SJSA1 (cell line): Measurements from ENCODE around the gene ALPK1. TPM values are rescaled to one million over a fixed set of nuclear protein-coding genes. Genes with fewer than 3 reads are reported as not detected.

Experiments
- DNase-seq, 2 experiments: peaks; one replicate each; pipeline ENCODE4 v3.0.0-alpha.2; 2015 to 2020; ENCODE audit warnings: low spot score in 2 of 2, low read depth in 1 of 2
- H3K27ac ChIP-seq: fragments of 250-450 bp; sonication (Bioruptor Pico); 2 replicates; pipeline ENCODE4 v1.5.1; 2020; ENCODE audit warnings: mild to moderate bottlenecking, moderate library complexity
- H3K27me3 ChIP-seq: fragments of 250-450 bp; sonication (Bioruptor Pico); replicated peaks from 2 replicates; pipeline ENCODE4 v1.5.1; 2020; ENCODE audit warnings: mild to moderate bottlenecking, moderate library complexity
- H3K36me3 ChIP-seq: fragments of 250-450 bp; sonication (Bioruptor Pico); 2 replicates; pipeline ENCODE4 v1.5.1; 2020; ENCODE audit warnings: mild to moderate bottlenecking
- H3K4me1 ChIP-seq: fragments of 250-450 bp; sonication (Bioruptor Pico); replicated peaks from 2 replicates; pipeline ENCODE4 v1.6.1; 2021; ENCODE audit warnings: mild to moderate bottlenecking
- H3K4me3 ChIP-seq: fragments of 250-450 bp; sonication (Bioruptor Pico); 2 replicates; pipeline ENCODE4 v1.5.1; 2020; ENCODE audit warnings: mild to moderate bottlenecking
- H3K9me3 ChIP-seq: fragments of 250-450 bp; sonication (Bioruptor Pico); replicated peaks from 2 replicates; pipeline ENCODE4 v1.5.1; 2020; ENCODE audit warnings: mild to moderate bottlenecking
- total RNA-seq: library from RNA; depleted of rRNA; stranded (reverse); fragments of >200 nt; shearing (Covaris generic); gene quantifications from 2 replicates; pipeline ENCODE4 v1.2.3, GENCODE V29; 2014; rRNA removed

Gene ALPK1
- 7.0 and 9.6 TPM in 2 replicates for total RNA-seq

DNA sequence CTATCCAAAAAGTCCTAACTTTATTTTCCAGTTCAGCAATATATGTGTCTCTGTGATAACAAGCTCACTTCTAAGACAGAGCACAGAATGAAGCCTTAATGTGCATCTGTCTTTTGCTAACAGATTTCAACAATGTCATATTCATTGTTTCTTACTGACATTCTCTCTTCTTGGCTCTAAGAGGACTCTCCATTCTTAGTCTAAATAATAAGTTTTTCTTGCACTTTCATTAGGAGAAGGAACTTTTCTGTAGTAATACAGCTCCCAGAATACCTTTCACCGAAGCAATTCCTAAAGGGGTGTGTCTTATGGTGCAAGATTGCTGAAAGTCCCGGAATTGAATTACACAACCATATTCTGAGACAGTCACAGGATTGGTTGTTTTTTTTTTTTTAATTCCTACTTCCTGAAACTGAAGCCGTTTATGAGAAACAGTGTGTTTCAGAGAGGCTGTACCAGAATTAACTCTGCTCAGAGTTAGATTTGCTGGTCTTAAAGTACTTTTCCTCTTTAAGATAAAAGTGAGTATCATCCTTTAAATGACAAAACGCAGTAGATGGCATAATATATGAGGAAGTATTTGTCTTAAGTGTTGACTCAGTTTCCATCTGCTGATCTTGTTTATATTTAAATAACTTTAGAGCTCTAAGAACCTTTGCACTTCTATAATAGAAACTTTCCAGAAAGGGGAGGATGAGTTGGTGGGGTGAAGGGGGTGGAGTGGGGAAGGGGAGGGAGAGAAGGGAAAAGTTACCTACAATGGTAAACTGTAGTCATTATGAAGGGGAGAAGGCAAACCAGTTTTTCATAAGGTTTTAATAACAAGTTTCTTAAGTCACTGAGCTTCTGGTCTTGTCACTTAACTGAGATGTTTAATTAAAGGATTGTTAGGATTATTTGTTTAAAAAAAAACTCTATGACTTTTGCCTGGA is at the start of gene ALPK1:
Gene ALPK1, plus strand, starts transcription at position 421 of the 932 bp plus-strand sequence.
- Histone ChIP-seq H3K4me3 (peak within 1 kb of the TSS; percentile 33), H3K4me1 (0 out of 2 replicates have a peak, but pooled peaks cover 3% of the 10 kb centered on the region), H3K27me3 (no peaks in the 10 kb centered on the region), H3K27ac (peak within 1 kb of the TSS; percentile 52), H3K9me3 (no peaks in the 10 kb centered on the region), H3K36me3 (no peaks in the 10 kb centered on the region)
- peak in 1 of 2 experiments; percentile 70 for DNase-seq

DNA sequence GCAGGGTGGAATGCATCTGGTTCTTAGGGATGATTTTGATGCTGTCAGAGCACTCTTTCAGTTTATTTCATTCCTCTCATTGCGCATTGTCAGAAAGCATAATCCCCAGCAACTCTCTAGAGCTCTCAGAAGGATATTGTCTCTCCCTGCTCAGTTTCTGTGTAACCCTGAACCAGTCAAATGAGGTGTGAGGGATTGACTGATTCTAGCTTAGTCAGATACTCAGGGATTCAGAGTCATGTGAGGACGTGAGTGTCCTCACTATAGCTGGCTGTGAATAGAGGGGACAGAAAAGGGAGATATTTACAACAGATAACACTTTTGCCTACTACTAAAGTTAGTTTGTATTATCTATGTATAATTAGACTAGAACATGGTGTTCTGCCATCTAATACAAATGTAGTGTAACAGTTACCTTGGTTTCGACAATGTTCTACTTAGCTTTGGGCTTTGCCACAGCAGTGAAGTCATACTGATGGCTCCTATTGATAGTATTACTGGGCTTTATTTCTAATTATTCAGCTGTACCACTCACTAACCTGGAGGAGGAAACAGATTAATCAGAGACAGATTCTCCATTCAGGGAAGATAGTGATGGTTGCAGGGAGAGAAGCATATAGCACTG is 46.0 kb upstream of the ALPK1 start:
- Histone ChIP-seq H3K27me3 (no peaks in the 10 kb centered on the region), H3K4me1 (no peaks in the 10 kb centered on the region), H3K4me3 (no peak overlapping the region), H3K36me3 (no peaks in the 10 kb centered on the region), H3K27ac (no peak overlapping the region), H3K9me3 (no peaks in the 10 kb centered on the region)
- no peak for DNase-seq

DNA sequence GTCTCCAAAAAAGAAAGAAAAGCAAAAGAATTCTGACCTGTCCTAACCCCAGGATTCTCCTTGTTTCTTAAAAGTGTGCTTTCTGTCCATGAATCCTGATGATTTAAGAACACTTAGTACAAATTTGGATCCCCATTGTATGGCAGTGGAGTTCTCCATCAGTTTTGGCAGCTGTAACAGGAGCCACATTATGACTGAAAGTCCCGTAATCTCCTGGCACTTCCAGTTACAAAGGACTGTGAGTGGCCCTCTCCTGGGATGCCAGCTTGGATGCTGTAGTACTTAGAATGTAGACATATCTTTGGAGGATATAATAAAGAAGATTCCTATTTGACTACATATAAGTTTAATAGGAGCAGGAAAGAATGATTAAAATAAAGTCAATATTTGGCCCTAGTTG is 44.9 kb upstream of the ALPK1 start:
- Histone ChIP-seq H3K27me3 (no peaks in the 10 kb centered on the region), H3K4me3 (no peak overlapping the region), H3K27ac (no peak overlapping the region), H3K9me3 (no peaks in the 10 kb centered on the region), H3K4me1 (no peaks in the 10 kb centered on the region), H3K36me3 (no peaks in the 10 kb centered on the region)
- no peak for DNase-seq

DNA sequence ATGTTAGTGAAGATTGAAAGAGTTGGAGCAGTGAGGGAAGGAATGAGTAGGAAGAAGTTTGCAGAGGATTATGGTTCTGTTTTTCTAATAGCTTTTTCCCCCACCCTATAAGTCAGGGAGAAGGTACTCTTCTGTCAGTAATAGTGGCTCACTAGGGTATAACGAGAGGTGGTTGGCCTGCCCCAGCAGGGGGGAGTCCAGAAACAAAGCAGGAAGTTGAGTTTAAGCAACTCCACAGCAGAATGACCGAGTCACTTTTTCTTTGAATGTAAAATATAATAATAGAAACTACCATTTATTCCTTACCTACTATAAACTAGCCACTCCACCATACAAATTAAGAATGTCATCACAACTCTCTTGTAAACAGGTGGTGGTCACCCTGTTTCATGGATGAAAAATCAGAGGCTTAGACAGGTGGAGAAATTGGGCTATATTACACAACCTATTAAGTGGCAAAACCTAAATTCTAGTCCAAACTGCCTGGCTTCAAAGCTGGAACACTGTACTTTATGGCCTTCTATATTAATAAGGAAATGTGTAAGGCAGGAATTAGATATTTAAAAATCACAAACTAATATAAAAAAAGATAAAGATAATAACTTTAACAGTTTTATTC is 43.7 kb upstream of the ALPK1 start:
- H3K4me3 ChIP-seq = no peak overlapping the region
- no peaks in the 10 kb centered on the region for H3K27me3 ChIP-seq
- H3K36me3 ChIP-seq = no peaks in the 10 kb centered on the region
- DNase-seq = no peak
- no peaks in the 10 kb centered on the region for H3K4me1 ChIP-seq
- no peak overlapping the region for H3K27ac ChIP-seq
- H3K9me3 ChIP-seq = no peaks in the 10 kb centered on the region

DNA sequence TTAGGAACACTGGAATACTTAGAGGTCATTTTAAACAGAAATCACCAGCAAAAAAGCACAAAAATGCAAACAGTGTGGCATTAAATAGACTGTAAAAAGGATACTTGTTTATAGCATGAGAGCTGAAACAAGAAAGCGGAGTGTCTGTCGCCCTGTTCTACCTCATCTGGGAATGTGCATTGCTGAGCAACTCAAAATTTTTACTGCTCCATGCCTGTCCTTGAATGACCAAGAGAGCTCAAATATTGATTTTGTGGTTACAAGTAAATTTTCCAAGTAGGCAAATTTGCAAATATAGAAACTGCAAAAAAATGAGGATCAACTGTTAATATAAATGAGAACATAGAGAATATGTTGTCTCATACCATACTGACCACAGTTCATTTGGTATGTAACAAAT is 40.1 kb upstream of the ALPK1 start:
- no peaks in the 10 kb centered on the region for H3K4me1 ChIP-seq
- no peaks in the 10 kb centered on the region for H3K9me3 ChIP-seq
- no peaks in the 10 kb centered on the region; the same call in 1 of the 2 replicates for H3K36me3 ChIP-seq
- no peak overlapping the region for H3K4me3 ChIP-seq
- DNase-seq = no peak
- H3K27me3 ChIP-seq = no peaks in the 10 kb centered on the region
- no peak overlapping the region for H3K27ac ChIP-seq

DNA sequence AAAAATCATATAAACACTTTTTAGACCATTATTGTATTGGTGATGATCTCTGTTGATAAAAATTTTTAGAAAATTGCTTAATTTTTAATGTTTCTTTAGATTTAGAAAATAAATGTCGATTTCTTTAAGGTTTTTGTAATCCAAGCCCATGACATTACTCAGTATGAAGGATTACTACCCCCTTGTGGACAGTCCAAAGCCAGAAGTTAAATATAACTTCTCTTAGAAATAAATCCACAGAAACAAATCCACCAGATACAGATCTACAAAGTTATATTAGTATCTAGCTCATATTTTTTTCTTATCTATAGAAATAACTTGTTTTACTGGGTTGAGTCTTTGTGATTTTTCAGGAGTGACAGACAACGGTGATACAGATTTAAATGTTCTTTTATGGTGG is 30.3 kb upstream of the ALPK1 start:
- H3K9me3 ChIP-seq = no peaks in the 10 kb centered on the region
- no peak for DNase-seq
- H3K4me1 ChIP-seq = peaks cover 15% of the 10 kb centered on the region
- H3K27me3 ChIP-seq = no peaks in the 10 kb centered on the region
- H3K27ac ChIP-seq = no peak overlapping the region
- no peak overlapping the region for H3K4me3 ChIP-seq
- peaks cover 13% of the 10 kb centered on the region for H3K36me3 ChIP-seq

DNA sequence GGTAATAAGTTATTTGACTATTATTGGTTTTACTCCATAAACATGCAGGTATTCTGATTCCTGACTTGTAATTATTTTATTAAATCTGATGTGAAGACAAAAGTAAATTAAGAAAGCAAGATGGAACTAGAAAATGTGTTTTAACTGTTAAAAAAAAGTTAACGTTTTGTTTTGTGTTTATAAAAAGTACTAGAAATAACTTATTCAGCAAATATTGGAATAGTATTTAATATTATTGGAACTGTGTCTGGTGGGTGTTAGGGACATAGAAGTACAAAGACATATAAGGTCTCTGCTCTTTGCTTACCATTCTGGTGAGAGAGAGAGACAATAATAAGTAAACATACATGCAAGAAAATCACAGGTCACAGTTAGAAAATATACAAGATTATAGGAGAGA is 27.1 kb upstream of the ALPK1 start:
- H3K27ac ChIP-seq = peak overlapping the region; percentile 48

DNA sequence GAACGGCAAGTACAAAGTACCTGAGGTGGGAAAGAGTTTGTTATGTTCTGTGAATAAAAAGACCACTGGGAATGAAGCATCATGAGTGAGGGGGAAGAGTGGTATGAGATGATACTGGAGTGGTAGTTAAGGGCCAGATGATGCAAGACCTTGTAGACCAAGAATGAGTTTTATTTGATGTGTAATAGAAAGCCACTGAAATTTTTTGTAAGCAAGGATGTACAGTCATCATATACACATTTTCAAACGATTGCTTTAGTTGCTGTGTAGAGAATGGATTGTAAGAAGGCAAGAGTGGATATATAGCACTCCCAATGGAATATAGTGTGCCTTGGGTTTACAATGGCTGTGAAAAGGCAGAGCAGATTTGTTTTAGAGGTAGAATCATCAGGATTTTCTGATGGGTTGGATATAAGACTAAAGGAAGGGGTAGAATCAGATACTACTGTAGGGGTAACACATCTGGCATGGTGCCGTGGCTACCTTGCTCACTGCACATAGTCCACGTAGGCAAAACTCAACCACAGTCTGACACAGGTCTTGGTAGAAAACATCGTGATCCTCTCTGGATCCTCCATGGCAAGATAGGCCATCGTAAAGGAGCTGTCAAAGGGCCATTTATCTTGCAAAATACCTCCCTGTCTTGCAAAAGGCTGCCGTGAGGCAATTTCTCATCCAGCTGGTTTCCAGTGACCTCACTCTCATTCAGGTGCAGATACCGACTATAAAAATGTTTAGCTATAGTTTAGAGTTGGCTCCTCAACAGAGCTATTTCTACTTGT is 26.3 kb upstream of the ALPK1 start:
- Histone ChIP-seq H3K4me3 (no peak overlapping the region), H3K27ac (peak overlapping the region; percentile 48), H3K4me1 (peaks cover 33% of the 10 kb centered on the region), H3K9me3 (no peaks in the 10 kb centered on the region), H3K36me3 (peaks cover 24% of the 10 kb centered on the region), H3K27me3 (no peaks in the 10 kb centered on the region)
- peak in 1 of 2 experiments; percentile 28 for DNase-seq

More for the DNA sequence above, 27.1 kb upstream of the ALPK1 start:
- DNase-seq = no peak
- peaks cover 21% of the 10 kb centered on the region for H3K36me3 ChIP-seq
- H3K4me1 ChIP-seq = peaks cover 33% of the 10 kb centered on the region
- H3K9me3 ChIP-seq = no peaks in the 10 kb centered on the region
- H3K4me3 ChIP-seq = no peak overlapping the region
- no peaks in the 10 kb centered on the region for H3K27me3 ChIP-seq

DNA sequence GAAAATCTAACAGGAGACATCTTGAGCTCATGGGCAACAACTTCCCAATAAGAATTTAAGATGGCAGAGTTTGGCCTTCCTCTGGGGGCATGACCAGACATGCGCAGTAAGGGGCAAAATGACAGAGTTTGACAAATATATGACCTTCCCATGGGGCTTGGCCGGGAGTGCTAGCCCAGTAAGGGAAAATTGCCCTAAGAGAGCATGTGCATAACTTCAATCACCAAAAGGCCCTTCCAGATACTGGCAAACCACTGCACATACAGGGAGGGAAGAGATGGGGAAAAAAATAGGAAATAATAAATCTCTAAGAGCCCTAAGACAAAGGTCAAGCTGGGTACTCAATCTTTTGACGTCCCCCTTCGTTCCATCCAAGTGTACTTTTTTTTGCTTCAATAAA is 24.9 kb upstream of the ALPK1 start:
- Histone ChIP-seq H3K4me3 (no peak overlapping the region), H3K27ac (no peak overlapping the region; the same call in 1 of the 2 replicates), H3K9me3 (no peaks in the 10 kb centered on the region), H3K4me1 (peaks cover 33% of the 10 kb centered on the region), H3K27me3 (no peaks in the 10 kb centered on the region), H3K36me3 (peaks cover 34% of the 10 kb centered on the region)
- no peak for DNase-seq

DNA sequence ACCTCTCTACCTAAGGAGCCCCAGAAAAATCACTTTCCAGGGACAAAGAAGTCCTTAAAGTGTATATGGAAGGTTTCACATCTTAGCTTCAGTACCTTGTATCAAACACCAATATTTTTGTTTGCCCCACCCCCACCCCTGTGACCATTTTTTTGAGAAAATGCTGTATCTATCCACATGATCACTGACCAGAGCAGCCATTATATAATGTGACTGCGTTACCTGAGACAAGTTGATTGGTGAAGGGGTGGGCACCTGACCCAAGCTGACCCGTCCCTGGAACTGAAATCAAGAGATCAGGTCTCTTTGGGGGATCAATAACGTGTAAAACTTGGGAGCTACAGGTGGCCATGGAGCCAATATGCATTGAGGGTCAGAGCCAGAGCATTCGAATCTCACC is 22.2 kb upstream of the ALPK1 start:
- Histone ChIP-seq H3K27ac (no peak overlapping the region), H3K4me1 (peaks cover 43% of the 10 kb centered on the region), H3K4me3 (no peak overlapping the region), H3K27me3 (no peaks in the 10 kb centered on the region), H3K9me3 (no peaks in the 10 kb centered on the region), H3K36me3 (peaks cover 39% of the 10 kb centered on the region)
- DNase-seq = no peak

DNA sequence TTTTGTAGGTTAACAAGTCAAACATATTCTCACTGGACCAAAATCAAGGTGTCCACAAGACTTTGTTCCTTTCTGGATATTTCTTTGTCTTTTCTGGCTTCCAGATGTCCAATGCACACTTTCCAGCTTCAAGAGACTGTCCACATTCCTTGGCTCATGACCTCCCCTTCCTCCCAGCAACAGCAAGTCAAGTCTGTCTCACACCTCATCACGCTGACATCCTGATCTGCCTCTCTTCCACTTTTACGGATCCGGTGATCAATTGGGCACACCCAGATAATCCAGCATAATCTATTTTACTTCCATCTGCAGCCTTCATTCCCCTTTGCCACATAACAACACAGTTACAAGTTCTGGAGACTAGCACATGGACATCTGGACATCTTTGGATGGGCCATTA is 21.1 kb upstream of the ALPK1 start:
- Histone ChIP-seq H3K27me3 (no peaks in the 10 kb centered on the region), H3K27ac (no peak overlapping the region), H3K4me3 (no peak overlapping the region), H3K36me3 (peaks cover 42% of the 10 kb centered on the region), H3K4me1 (peaks cover 35% of the 10 kb centered on the region), H3K9me3 (no peaks in the 10 kb centered on the region)
- DNase-seq = no peak

DNA sequence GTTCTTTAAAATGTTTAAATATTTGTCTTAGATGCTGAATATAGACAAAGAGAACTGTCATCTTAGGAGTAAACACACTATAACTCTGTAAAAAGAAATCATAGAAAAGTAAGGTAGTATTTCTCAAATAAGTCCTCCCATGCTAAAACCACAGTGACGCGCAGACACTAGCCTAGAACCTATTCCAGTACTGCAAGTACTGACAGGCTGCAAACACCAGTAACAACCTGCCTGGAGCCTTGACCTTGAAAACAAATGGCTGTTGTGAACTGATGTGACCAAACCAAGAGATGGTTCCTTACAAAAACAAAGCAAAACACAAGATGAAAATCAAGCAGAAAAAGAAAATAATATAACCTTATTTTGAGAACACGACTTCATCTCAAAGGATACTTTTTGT is 19.9 kb upstream of the ALPK1 start:
- H3K27ac ChIP-seq = no peak overlapping the region
- H3K36me3 ChIP-seq = peaks cover 52% of the 10 kb centered on the region
- H3K9me3 ChIP-seq = no peaks in the 10 kb centered on the region
- no peaks in the 10 kb centered on the region for H3K27me3 ChIP-seq
- H3K4me1 ChIP-seq = peaks cover 29% of the 10 kb centered on the region
- no peak for DNase-seq
- no peak overlapping the region for H3K4me3 ChIP-seq

DNA sequence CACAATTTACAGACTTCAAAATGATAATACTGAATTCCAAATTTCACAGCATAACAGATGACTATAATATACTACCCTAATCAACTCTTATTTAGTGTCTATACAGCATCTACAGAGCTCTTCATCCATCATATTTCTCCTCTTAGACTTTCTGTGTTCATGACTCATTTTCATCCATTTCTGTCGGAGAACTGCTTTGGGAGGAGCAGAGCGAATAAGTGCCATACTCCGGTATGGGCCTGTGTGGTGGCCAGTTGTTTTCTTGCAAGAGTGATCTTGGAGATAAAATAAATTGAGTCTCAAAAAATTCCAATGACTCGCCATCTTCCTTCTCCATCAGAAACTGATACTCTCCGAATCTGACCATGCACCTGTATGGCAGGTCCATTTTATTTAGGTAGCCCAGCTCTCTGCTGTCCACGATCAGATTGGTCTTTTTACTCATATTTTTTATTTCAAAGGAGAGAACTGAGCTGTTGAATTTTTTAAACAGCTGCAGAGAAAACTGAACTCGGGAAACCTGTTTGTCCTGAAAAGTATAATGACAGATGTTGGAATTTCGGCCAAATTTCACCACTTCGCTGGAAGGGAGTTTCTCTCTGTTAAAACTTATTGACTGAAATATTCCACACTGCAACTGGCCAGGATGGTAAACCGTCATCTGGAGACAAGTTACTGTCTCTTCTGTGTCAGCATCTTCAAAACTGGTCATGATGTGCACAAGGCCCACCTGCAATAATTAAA is 19.3 kb upstream of the ALPK1 start:
- H3K36me3 ChIP-seq = peaks cover 59% of the 10 kb centered on the region
- H3K4me1 ChIP-seq = peaks cover 26% of the 10 kb centered on the region
- no peak overlapping the region for H3K27ac ChIP-seq
- no peak overlapping the region for H3K4me3 ChIP-seq
- H3K27me3 ChIP-seq = no peaks in the 10 kb centered on the region
- no peaks in the 10 kb centered on the region for H3K9me3 ChIP-seq
- DNase-seq = no peak
